Hair follicle dermal papilla cell (primary cell): ENCODE data around the gene TTLL5. TPM values are rescaled to one million over a fixed set of nuclear protein-coding genes. Genes with fewer than 3 reads are reported as not detected.

Source experiments
- total RNA-seq: library from RNA; depleted of rRNA; stranded (reverse); fragments of >200 nt; gene quantifications from 2 replicates; pipeline ENCODE4 v1.2.3, GENCODE V29; 2012

Gene TTLL5
- total RNA-seq = 22.2 and 23.9 TPM in 2 replicates

GRCh38 chr14:75660630-75661498, at the start of gene TTLL5, which contains the start of gene ERG28:
TTLL5 (plus strand) TSS chr14:75661246; CDS start chr14:75663150, 1,904 bp downstream.
ERG28 (minus strand) TSS chr14:75660876; CDS start chr14:75657502, 3,374 bp downstream.

GRCh38 chr14:75981426-75982265, 320.6 kb downstream of the TTLL5 start, which contains the start of gene TGFB3:
TGFB3 (minus strand) TSS chr14:75981995; CDS start chr14:75980893, 1,102 bp downstream.

GRCh38 chr14:75985618-75986438, 324.8 kb downstream of the TTLL5 start, which contains the start of gene IFT43:
IFT43 (plus strand) TSS chr14:75985763; CDS start chr14:75985787, 24 bp downstream.

Other genes with a start within 250 kb of the TTLL5 start
- gene JDP2, start 233.2 kb upstream of the TTLL5 start, total RNA-seq = 114 and 123 TPM in 2 replicates
- gene BATF, start 138.8 kb upstream of the TTLL5 start, total RNA-seq = not detected in 2 replicates
- gene FLVCR2, start 82.6 kb upstream of the TTLL5 start, total RNA-seq = 0.32 and 0.61 TPM in 2 replicates
- gene ERG28, start 370 bp upstream of the TTLL5 start, total RNA-seq = 6.7 and 9.7 TPM in 2 replicates